ENCODE data around the gene COL6A1.

COL6A1 gene

DNA sequence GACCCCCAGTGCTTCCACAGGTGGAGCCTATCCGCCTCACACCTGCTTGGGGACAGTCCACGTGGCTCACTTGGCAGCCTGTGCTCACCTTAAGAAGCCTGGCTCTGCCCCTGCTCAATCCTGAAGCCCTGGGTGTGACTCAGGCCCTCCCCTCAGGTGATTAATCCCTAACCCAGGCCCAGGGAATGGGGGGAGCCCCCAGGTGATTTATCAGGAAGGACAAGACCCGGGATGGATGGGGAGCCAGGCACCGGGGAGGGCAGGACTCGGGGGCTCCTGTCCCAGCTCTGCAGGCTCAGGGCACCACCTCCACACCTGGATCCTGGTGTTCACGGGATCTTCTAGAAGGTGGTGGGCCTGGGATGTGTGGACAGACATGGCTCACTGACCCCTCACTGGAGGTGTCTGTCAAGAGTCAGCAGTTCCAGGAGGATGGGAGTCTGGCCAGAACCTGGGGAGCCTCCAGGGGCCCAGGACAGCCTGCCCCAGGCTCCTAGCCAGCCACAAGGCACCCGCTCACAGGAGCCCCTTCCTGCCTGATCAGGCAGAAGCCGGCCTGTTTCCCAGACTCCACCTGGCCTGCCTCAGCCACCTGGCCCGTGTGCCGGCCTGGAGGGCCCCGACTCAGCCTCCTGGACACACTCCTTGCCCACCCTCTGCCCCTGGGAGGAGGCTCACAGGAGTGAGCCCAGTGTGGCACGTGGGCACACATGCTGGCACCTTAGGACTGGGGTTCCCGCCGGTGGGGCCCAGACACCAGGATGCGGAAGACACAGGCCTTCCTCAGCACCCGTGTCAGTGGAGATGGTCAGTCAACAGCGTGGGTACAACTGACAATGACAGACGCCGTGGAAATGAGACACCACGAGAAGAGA lies 38.6 kb upstream of the COL6A1 start:
- H3K27ac ChIP-seq (replicated peaks) = no peak overlapping the region
- no peak for TF ChIP-seq SPI1 (IDR thresholded peaks at IDR 0.05; ENCODE audit: borderline replicate concordance, low read depth)
- TF ChIP-seq GABPA (IDR thresholded peaks at IDR 0.05; ENCODE audit: low read depth) = no peak
- TF ChIP-seq REST (IDR thresholded peaks at IDR 0.05; ENCODE audit: insufficient replicate concordance, low read depth) = no peak
- TF ChIP-seq, protein P1, sequence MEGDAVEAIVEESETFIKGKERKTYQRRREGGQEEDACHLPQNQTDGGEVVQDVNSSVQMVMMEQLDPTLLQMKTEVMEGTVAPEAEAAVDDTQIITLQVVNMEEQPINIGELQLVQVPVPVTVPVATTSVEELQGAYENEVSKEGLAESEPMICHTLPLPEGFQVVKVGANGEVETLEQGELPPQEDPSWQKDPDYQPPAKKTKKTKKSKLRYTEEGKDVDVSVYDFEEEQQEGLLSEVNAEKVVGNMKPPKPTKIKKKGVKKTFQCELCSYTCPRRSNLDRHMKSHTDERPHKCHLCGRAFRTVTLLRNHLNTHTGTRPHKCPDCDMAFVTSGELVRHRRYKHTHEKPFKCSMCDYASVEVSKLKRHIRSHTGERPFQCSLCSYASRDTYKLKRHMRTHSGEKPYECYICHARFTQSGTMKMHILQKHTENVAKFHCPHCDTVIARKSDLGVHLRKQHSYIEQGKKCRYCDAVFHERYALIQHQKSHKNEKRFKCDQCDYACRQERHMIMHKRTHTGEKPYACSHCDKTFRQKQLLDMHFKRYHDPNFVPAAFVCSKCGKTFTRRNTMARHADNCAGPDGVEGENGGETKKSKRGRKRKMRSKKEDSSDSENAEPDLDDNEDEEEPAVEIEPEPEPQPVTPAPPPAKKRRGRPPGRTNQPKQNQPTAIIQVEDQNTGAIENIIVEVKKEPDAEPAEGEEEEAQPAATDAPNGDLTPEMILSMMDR (IDR thresholded peaks at IDR 0.05; ENCODE audit: insufficient read depth, low read length) = no peak
- no peak for TF ChIP-seq POLR2AphosphoS5 (IDR thresholded peaks at IDR 0.05; ENCODE audit: low read depth)
- H3K4me3 ChIP-seq (replicated peaks; ENCODE audit: insufficient read depth, low read length) = no peak overlapping the region
- no peak for DNase-seq (ENCODE audit: low read depth in 1 of 2, low spot score in 1 of 2)
- H3K27me3 ChIP-seq (ENCODE audit: insufficient read depth, poor library complexity, severe bottlenecking) = no peaks in the 10 kb centered on the region

GRCh38 chr21:45943630-45944540 lies 37.7 kb upstream of the COL6A1 start:
- H3K27me3 ChIP-seq (ENCODE audit: insufficient read depth, poor library complexity, severe bottlenecking) = no peaks in the 10 kb centered on the region
- no peak for DNase-seq (ENCODE audit: low read depth in 1 of 2, low spot score in 1 of 2)
- H3K27ac ChIP-seq (replicated peaks) = no peak overlapping the region
- TF ChIP-seq REST (IDR thresholded peaks at IDR 0.05; ENCODE audit: insufficient replicate concordance, low read depth) (no peak), GABPA (IDR thresholded peaks at IDR 0.05; ENCODE audit: low read depth) (no peak), SPI1 (IDR thresholded peaks at IDR 0.05; ENCODE audit: borderline replicate concordance, low read depth) (no peak), POLR2AphosphoS5 (IDR thresholded peaks at IDR 0.05; ENCODE audit: low read depth) (no peak)
- TF ChIP-seq, protein P1 (IDR thresholded peaks at IDR 0.05; ENCODE audit: insufficient read depth, low read length) = no peak
- no peak overlapping the region for H3K4me3 ChIP-seq (replicated peaks; ENCODE audit: insufficient read depth, low read length)

DNA sequence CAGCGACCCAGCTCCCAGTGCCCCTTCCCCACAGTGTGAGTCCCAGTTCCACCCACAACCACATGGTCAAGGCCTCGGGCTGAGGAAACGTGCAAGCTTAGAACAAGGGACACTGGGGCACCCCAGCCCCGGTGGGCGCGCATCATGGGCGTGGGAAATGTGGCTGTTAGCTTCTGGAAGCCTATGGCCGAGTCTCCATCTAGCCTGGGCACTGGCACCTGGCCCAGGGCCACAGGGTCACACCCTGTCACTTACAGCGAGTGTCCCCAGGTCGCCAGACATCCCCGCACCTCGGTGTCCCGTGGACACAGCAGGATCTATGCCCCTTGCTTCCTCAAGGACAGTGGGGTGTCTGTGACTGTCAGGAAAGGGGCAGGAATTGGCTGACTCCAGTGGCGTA lies 37.0 kb upstream of the COL6A1 start:
- no peak for DNase-seq (ENCODE audit: low read depth in 1 of 2, low spot score in 1 of 2)
- no peak for TF ChIP-seq POLR2AphosphoS5 (IDR thresholded peaks at IDR 0.05; ENCODE audit: low read depth)
- TF ChIP-seq GABPA (IDR thresholded peaks at IDR 0.05; ENCODE audit: low read depth) = no peak
- TF ChIP-seq, protein P1 (IDR thresholded peaks at IDR 0.05; ENCODE audit: insufficient read depth, low read length) = no peak
- no peak for TF ChIP-seq REST (IDR thresholded peaks at IDR 0.05; ENCODE audit: insufficient replicate concordance, low read depth)
- no peak for TF ChIP-seq SPI1 (IDR thresholded peaks at IDR 0.05; ENCODE audit: borderline replicate concordance, low read depth)
- Histone ChIP-seq H3K27me3 (ENCODE audit: insufficient read depth, poor library complexity, severe bottlenecking) (no peaks in the 10 kb centered on the region), H3K27ac (replicated peaks) (no peak overlapping the region), H3K4me3 (replicated peaks; ENCODE audit: insufficient read depth, low read length) (no peak overlapping the region)
